ENCODE data around the gene CRB3. TPM values are rescaled to one million over a fixed set of nuclear protein-coding genes. Genes with fewer than 3 reads are reported as not detected.

CRB3 gene
- polyA plus RNA-seq, 1 donor (not counting 4 experiments of a cell fraction or from before 2014, with no cell fraction given): 6.1 TPM

GRCh38 chr19:6467384-6467783, 3.3 kb downstream of the CRB3 start:
- H3K4me3 ChIP-seq (ENCODE audit: control insufficient read depth in 2 of 3, extremely low read depth in 1 of 3, insufficient read depth in 2 of 3, low read depth in 1 of 3, low read length in 3 of 3): no peak overlapping the region
- no peaks in the 10 kb centered on the region for H3K9me1 ChIP-seq (ENCODE audit: control insufficient read depth, extremely low read depth, insufficient read depth, low read length)
- no peak for TF ChIP-seq EZH2 (IDR thresholded peaks at IDR 0.05; ENCODE audit: low read length)
- no peak for TF ChIP-seq CTCF (optimal IDR thresholded peaks at IDR 0.05 in 1 of 3, IDR thresholded peaks at IDR 0.05 in 1 of 3, conservative IDR thresholded peaks at IDR 0.05 in 1 of 3; ENCODE audit: extremely low read depth in 1 of 3, insufficient read depth in 2 of 3, low read length in 3 of 3)
- no peak overlapping the region for H3K9ac ChIP-seq (ENCODE audit: control insufficient read depth, extremely low read depth, insufficient read depth, low read length)
- no peak overlapping the region for H3K27ac ChIP-seq (ENCODE audit: control insufficient read depth, insufficient read depth, low read length)
- H3K36me3 ChIP-seq (ENCODE audit: control insufficient read depth in 2 of 2, extremely low read depth in 1 of 2, insufficient read depth in 2 of 2, low read length in 2 of 2): peaks cover 0 to 6% of the 10 kb centered on the region in 2 experiments
- FAIRE-seq: no peak
- no peaks in the 10 kb centered on the region for H3K79me2 ChIP-seq (ENCODE audit: control insufficient read depth, insufficient read depth, low read length)
- no peaks in the 10 kb centered on the region for H3K27me3 ChIP-seq (ENCODE audit: control insufficient read depth, extremely low read depth, insufficient read depth, low read length)
- dilution Hi-C loops (cut with MboI; ENCODE audit: extremely low pct_ligation_motif_present, low sequenced_read_pairs): no loop called here
- no peak for DNase-seq (ENCODE audit: low read depth, low spot score)
- no peak overlapping the region for H2AFZ ChIP-seq (ENCODE audit: control insufficient read depth, low read length)
- no peaks in the 10 kb centered on the region for H4K20me1 ChIP-seq (ENCODE audit: control insufficient read depth, extremely low read depth, insufficient read depth, low read length)
- H3K4me1 ChIP-seq (ENCODE audit: control insufficient read depth, extremely low read depth, insufficient read depth, low read length): peaks cover 5% of the 10 kb centered on the region
- no peak overlapping the region for H3K4me2 ChIP-seq (ENCODE audit: control insufficient read depth, extremely low read depth, insufficient read depth, low read depth, low read length)
- H3K9me3 ChIP-seq (ENCODE audit: control insufficient read depth, low read depth, low read length): no peaks in the 10 kb centered on the region

- H3K9ac ChIP-seq (ENCODE audit: control insufficient read depth, extremely low read depth, insufficient read depth, low read length): no peak overlapping the region
- FAIRE-seq (no peak), DNase-seq (ENCODE audit: low read depth, low spot score) (no peak)
- H3K79me2 ChIP-seq (ENCODE audit: control insufficient read depth, insufficient read depth, low read length): no peaks in the 10 kb centered on the region
- H3K9me3 ChIP-seq (ENCODE audit: control insufficient read depth, low read depth, low read length): no peaks in the 10 kb centered on the region
- no peaks in the 10 kb centered on the region for H3K9me1 ChIP-seq (ENCODE audit: control insufficient read depth, extremely low read depth, insufficient read depth, low read length)
- peaks cover 0 to 6% of the 10 kb centered on the region in 2 experiments for H3K36me3 ChIP-seq (ENCODE audit: control insufficient read depth in 2 of 2, extremely low read depth in 1 of 2, insufficient read depth in 2 of 2, low read length in 2 of 2)
- H3K27me3 ChIP-seq (ENCODE audit: control insufficient read depth, extremely low read depth, insufficient read depth, low read length): peaks cover 2% of the 10 kb centered on the region
- H3K4me3 ChIP-seq (ENCODE audit: control insufficient read depth in 2 of 3, extremely low read depth in 1 of 3, insufficient read depth in 2 of 3, low read depth in 1 of 3, low read length in 3 of 3): no peak overlapping the region
- H3K27ac ChIP-seq (ENCODE audit: control insufficient read depth, insufficient read depth, low read length): no peak overlapping the region
- H3K4me2 ChIP-seq (ENCODE audit: control insufficient read depth, extremely low read depth, insufficient read depth, low read depth, low read length): no peak overlapping the region
- TF ChIP-seq CTCF (optimal IDR thresholded peaks at IDR 0.05 in 1 of 3, IDR thresholded peaks at IDR 0.05 in 1 of 3, conservative IDR thresholded peaks at IDR 0.05 in 1 of 3; ENCODE audit: extremely low read depth in 1 of 3, insufficient read depth in 2 of 3, low read length in 3 of 3) (no peak), EZH2 (IDR thresholded peaks at IDR 0.05; ENCODE audit: low read length) (no peak)
- no peaks in the 10 kb centered on the region for H4K20me1 ChIP-seq (ENCODE audit: control insufficient read depth, extremely low read depth, insufficient read depth, low read length)
- H2AFZ ChIP-seq (ENCODE audit: control insufficient read depth, low read length): no peak overlapping the region
- dilution Hi-C loops (cut with MboI; ENCODE audit: extremely low pct_ligation_motif_present, low sequenced_read_pairs): no loop called here
- H3K4me1 ChIP-seq (ENCODE audit: control insufficient read depth, extremely low read depth, insufficient read depth, low read length): no peaks in the 10 kb centered on the region
These were observed 6.1 kb downstream of the CRB3 start for GRCh38 chr19:6470173-6470572.
